Astrocyte of the hippocampus (primary cell): Measurements from ENCODE around the gene ELSPBP1.
"Not testable (repeated sequence)": the region's sequence is repeated elsewhere in the genome, so short reads cannot be mapped to it uniquely, and the experiment has no call there.

Experiments
- DNase-seq: peaks from one replicate; pipeline ENCODE4 v3.0.0; 2011; ENCODE audit warnings: low read depth, low spot score

The ELSPBP1 gene

DNA sequence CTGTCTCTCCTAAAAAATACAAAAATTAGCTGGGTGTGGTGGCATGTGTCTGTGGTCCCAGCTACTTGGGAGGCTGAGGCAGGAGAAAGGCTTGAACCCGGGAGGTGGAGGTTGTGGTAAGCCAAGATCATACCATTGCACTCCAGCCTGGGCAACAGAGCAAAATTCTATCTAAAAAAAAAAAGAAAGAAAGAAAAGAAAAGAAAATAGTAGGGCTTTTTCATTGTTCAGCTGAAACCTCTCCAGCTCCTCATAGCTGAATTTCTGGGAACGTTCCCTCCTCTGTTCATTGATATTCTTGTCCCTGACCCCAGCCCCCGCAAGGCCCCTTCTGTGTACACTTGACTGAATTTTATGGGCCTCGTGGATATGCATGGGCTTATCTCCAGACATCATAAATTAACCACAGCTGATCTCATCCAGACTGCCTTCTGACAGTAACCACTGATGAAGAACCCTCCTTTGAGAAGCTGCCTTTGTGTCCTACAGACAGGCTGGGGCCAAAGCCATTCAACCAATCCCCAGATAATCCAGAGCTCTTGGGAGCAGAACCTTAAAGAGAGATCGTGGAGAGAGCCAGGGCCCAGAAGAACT, at the start of gene ELSPBP1:
TSS of gene ELSPBP1 (plus strand) at position 424 of the 594 bp plus-strand sequence. CDS start 14,036 bp downstream, outside the sequence.
- DNase-seq = no peak

DNA sequence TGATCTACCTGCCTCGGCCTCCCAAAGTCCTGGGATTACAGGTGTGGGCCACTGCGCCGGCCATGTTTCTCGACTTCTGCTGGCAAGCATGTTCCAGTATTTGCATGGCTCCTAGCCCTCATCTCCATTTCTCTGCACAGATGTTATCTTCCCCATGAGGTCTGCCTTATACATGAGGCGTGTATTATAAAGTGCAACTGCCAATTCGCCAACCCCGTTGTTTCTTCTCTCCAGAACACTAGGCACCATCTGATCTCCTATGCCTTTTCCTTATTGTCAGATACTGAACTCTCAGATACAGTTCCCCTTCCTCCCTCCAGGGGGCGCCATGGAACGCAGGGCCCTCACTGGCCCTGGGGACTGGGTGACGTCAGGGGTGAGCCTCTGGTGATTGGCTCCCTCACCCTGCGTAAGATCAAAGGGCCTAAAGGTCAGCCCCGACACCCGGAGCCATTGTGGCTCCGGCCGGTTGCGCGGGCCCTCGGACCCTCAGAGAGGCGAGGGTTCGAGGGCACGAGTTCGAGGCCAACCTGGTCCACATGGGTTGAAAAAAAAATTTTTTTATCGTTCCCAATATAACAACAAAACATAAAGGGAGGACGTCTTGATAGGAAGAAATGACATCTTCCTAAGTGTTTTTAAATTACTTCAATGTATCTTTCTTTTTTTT, 44.4 kb upstream of the ELSPBP1 start:
- DNase-seq = not testable (repeated sequence)

DNA sequence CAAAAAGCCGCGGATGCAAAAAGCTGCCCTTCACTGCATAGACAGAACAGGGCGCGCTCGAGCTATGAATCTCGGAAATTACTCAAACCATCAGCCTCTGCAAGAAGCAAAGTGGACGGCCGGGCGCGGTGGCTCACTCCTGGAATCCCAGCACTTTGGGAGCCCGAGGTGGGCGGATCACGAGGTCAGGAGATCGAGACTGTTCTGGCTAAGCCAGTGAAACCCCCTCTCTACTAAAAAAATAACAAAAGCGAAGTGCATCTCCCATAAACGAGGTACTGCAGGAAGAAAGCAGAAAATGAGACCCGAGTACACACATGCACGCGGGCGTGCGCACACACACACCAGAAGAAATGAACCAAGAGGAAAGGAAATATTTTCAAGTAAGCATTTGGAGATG, 42.3 kb upstream of the ELSPBP1 start:
- not testable (repeated sequence) for DNase-seq

DNA sequence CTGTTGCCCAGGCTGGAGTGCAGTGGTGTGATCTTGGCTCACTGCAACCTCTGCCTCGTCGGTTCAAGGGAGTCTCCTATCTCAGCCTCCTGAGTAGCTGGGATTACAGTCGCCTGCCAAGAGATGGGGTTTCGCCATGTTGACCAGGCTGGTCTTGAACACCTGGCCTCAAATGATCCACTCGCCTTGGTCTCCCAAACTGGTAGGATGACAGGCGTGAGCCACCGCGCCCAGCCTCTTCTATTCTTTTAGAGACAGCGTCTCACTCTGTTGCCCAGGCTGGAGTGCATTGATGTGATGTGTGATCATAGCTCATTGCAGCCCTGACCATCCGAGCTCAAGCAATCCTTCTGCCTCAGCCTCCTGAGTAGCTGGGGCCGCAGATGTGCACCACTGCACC, 38.5 kb upstream of the ELSPBP1 start:
- not testable (repeated sequence) for DNase-seq

DNA sequence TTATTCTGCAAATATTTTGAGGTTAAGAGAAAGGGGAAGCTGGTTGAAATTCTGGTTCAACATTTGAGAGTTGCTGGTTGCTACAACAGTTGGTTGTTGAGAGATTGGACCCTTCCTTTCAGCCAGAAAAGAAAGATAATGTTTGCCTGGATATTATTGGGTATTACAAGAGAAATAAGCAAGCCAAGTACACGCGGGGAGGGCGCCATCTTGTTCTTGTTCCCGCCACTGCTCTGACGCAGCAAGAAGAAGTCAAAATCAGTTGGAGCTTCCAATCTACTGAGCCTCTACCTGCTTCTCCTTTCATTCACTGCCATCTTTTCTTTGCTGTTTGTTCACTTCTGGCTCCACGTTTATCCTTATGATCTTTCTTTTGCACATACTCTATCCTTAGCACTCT, 20.9 kb upstream of the ELSPBP1 start:
- DNase-seq = no peak

DNA sequence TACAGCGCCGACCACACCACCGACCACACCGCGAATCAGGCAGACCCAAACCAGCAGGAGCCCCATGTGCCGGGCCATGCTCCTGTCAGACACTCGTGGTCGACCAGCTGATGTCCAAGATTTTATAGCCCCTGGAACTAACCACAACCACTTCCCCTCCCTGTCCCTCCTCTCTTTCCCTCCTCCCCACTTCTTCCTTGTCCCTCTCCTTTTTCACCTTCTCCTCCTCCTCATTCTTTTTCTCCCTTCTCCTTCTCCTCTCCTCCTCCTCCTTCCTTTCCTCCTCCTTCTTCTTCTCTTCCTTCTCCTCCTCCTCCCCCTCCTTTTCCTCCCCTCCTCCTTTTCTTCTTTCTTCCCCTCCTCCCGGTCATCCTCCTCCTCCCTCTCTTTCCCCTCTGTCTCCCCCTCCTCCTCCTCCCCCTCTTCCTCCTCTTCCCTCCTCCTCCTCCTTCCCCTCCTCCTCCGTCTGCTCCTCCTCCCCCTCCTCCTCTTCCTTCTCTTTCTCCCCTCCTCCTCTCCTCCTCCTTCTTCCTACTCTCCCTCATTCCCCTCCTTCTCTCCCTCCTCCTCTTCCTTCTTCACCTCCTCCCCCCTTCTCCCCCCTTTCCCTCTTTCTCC, 3.1 kb upstream of the ELSPBP1 start:
- no peak for DNase-seq

DNA sequence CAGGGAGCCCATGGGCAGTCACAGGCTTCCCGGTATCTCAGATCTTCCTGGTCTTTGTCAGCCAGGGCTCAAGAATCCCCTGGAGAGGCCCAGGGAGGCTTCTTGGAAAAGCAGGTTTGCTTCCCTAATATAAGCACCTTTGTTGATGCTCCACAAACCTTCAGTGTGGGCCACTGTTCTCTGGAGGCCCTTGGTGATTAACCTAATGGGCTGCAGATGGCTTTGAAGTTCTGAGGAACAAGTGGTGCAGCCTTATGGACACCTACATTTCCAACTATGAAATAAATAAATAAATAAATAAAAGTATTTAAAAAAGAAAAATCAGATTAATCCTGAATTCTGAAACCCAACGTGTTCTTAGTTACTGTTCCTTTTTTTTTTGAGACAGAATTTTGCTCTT, 2.4 kb upstream of the ELSPBP1 start, which contains the start of gene BSPH1:
TSS of gene BSPH1 (minus strand) at position 101 of the 400 bp plus-strand sequence. CDS start at position 12, 89 bp downstream.
- DNase-seq = no peak

DNA sequence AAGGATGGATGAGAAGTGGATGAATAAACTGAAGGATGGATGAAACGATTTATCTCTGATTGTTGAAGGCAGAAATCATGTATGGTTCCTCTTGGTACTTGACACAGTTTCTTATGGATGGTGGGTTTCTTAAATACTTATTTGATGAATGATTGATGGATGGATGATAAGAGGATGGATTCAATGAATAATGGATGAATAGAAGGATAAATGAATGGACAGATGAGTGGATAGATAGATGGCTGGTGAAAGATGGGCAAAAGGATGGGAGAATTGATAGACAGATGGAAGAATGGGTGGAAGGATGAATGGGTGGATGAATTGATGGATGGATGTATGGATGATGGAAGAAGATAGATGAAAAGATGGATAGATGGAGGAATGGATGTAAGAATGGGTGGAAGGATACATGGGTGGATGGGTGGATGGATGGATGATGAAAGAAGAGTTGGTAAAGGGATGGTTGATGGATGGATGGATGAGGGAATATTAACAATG, 1.8 kb downstream of the ELSPBP1 start:
- DNase-seq = no peak

DNA sequence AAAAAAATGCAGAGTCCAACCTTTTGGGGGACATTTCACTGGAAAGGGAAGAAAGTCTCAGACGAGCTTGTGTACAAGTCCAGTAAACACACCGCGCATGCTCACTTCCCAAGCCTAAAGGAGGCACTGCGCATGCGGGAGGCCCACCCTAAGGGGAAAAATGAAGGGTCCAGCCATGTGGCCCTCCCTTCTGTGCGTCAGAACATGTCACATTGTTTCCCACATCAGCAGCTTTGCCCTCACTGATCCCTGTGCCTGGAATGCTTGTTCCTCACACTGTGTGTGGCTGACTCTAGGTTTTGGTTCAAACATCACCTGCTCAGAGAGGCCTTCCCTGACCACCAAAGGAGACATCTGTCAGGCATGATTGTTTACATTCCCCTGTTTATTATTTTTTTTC, 4.4 kb downstream of the ELSPBP1 start:
- DNase-seq = no peak

DNA sequence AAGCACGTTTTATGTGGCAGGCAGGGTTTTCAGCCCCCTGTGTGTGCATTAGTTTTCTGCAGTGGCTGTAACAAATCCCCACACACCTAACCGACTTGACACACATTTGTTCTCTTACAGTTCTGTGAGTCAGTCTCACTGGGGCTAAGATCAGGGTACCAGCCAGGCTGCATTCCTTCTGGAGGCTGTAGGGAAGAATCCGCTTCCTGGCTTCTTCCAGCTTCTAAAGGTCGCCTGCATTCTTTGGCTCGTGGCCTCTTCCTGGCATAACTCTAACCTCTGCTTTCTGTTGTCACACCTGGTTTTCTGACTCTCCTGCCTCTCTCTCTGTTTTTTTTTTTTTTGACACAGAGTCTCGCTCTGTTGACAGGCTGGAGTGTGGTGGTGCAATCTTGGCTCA, 6.4 kb downstream of the ELSPBP1 start:
- no peak for DNase-seq

DNA sequence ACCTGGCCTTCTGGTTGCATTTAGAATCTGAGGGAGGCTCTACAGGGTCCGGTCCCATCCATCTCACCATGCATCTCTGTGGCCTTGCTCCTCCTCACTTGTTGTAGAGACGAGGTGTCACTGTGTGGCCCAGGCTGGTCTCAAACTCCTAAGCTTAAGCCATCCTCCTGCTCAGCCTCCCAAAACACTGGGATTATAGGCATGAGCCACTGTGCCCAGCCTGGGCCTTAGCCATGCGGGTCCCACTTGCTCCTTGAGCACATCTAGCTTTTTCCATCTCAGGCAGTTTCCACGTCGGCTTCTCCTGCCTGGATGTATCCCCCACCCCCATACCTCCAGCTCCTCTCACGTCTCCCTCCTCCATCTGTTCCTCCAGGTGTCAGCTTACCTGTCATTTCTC, 9.8 kb downstream of the ELSPBP1 start:
- DNase-seq = no peak

DNA sequence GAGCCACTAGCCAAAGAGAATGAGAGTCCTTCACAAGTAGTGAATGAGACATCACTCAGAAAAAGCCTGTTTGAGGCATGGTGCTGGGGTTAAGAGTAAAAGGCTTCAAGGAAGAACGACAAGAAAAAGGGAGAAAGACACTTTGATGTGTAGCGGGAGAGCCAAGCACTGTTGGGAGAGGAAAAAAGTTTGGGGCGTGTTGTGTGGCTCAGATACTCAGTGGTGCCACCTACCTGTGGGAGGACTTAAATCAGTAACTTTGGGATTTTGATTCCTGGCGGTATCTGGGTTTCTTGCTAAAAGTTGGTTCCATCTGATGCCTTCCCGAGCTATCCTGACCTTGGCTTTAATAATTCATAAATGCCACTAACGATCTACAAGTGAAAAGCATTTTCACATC, 12.3 kb downstream of the ELSPBP1 start:
- no peak for DNase-seq

DNA sequence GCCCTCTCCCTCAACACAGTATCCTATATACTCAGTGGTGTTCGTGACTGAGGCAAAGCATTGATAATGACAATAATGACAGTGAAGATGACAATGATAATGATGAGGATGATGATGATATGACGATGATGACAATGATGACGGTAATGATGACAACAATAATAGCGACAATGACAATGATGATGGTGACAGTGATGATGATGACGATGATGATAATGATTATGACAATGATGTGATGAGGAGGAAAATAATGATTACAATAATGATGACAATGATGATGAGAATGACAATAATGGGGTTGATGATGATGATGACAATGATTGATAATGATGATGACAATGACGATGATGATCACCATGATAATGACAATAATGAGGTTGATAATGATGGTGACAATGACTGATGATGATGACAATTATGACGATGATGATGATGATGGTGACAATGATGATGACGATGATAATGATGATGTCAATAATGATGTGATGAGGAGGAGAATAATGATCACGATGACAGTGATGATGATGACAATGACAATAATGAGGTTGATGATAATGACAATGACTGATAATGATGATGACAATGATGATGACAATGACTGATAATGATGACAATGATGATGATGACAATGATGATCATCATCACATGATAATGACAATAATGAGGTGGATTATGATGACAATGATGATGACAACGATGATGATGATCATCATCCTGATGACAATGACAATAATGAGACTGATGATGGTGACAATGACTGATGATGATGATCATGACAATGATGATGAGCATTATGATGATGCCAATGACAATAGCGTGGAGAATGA, 16.7 kb downstream of the ELSPBP1 start:
- DNase-seq = no peak

DNA sequence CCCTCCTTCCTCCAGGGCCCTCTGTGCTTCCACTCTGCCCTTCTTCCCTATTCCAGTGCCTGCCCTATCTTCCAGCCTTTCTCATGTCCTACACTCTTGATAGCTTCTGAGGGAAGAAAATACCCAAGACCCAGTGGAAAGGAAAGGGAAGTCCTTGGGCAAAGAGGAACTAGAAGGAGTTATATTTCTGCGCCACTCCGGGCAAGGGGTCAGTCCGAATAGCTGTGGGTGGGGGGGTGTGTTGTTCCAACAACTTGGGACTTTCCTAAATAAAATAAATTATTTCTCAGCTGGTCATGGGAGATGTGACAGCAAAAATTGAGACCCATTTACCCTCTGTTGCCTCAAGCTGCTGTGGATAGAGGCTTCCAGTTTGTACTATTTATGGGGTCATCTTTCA, 26.3 kb downstream of the ELSPBP1 start:
- DNase-seq = no peak

DNA sequence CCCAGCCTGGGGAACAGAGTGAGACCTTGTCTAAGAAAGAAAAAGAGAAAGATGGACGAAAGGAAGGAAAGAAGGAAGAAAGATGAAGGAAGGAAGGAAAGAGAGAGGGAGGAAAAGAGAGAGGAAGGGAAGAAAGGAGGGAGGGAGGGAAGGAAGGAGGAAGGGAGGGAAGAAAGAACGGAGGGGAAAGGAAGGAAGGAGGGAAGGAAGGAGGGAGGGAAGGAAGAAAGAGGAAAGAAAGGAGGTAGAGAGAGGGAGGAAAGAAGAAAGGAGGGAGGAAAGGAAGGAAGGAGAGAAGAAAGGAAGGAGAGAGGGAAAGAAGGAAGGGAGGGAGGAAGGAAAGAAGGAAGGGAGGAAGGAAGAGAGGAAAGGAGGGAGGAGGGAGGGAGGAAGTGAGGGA, 28.6 kb downstream of the ELSPBP1 start:
- no peak for DNase-seq

DNA sequence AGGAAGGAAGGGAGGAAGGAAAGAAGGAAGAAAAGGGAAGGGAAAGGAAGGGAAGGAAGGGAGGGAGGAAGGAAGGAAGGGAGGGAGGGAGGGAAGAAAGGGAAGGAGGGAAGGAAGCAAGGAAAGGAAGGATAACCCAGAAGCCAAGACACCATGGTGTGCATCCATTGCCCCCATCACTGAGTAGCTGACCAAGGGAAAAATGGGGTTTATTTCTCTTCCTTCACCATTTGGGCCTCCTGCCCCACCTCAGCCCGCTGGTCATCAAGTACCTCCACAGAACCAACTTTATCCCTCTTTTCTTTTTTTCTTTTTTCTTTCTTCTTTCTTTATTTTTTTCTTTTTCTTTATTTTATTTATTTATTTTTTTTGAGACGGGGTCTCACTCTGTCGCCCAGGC, 29.1 kb downstream of the ELSPBP1 start:
- DNase-seq = no peak

DNA sequence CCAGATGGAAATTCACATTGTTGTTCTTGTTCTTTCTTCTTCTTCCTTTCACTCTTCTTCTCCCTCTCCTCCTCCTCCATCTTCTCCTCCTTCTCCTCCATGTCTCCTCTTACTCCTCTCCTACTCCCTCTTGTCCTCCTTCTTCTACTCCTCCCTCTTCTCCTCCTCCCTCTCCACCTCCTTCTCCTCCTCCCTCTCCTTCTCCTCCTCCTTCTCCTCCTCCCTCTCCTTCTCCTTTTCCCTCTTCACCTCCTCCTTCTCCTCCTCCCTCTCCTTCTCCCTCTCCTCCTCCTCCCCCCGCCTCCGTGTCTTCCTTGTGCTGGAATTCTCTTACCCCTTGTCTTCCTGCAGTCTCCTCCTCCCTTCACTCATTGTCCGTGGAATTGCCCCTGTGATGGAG, 31.0 kb downstream of the ELSPBP1 start:
- DNase-seq = no peak

DNA sequence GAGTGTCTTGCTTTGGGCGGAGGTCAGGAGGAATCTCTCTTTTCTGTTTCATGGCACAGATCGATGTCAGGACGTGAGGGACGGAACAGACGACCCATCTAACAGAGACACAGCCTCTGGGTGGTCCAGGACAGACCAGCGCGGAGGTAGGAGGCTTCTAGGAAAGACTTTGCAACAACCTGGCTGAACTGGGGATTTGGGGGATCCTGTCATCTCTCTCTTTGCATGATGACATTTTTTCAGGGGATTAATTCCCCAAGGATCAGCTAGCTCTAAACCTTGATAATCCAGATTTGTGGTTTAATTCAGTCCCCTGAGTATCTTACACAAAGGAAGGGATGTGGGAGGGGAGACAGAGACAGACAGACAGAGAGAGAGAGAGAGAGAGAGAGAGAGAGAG, 35.0 kb downstream of the ELSPBP1 start:
- no peak for DNase-seq

DNA sequence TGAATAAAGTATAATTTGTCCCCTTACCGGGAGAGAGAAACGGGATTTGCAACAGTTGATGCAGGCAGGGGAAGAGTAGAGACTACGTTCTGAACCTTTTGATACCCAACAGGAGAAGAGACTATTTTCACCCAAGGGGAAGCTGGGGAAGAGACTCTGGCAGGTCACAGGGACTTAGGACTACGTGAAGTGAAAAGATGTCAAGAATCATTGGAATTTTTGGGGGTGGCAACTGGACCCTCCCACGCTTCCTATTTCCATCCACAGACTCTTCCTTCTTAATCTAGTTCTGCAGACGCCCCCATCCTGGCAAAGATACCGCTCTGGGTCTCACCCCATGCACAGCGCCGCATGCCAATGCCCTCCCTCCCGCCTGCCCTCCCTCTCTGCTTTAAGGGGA, 35.6 kb downstream of the ELSPBP1 start:
- no peak for DNase-seq

DNA sequence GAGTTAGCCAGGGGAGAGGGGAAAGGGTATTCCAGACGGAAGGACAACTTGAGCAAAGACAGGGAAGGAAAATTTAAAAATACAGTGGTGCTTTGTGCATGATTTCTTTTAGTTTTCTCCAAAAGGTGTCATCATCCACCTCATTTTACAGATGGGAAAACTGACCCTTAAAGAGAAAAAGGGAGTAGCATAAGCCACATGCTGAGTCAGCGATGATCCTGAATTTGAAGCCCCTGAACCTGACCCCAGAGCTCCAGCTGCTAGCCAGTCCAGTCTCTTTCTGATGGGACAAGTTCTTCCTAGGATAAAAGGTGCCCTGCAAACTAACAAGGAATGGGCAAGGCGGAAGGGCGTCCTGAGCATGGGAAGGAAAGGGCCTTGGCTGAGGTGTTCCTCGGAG, 39.2 kb downstream of the ELSPBP1 start:
- no peak for DNase-seq

DNA sequence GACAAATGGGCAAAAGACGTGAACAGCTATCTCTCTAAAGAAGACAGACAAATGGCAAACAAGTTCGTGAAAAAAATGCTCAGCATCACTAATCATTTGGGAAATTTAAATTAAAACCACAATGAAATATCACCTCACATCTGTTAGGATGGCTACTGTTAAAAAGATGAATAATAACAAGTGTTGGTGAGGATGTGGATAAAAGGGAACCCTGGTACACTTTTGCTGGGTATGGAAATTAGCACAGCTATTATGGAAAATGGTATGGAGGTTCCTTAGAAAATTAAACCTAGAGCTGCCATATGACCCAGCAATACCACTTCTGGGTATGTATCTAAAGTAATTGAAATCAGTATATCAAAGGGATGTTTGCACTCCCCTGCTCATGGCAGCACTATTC, 42.3 kb downstream of the ELSPBP1 start:
- DNase-seq = no peak
